Measurements from ENCODE around the gene SFMBT2.

Gene SFMBT2

DNA sequence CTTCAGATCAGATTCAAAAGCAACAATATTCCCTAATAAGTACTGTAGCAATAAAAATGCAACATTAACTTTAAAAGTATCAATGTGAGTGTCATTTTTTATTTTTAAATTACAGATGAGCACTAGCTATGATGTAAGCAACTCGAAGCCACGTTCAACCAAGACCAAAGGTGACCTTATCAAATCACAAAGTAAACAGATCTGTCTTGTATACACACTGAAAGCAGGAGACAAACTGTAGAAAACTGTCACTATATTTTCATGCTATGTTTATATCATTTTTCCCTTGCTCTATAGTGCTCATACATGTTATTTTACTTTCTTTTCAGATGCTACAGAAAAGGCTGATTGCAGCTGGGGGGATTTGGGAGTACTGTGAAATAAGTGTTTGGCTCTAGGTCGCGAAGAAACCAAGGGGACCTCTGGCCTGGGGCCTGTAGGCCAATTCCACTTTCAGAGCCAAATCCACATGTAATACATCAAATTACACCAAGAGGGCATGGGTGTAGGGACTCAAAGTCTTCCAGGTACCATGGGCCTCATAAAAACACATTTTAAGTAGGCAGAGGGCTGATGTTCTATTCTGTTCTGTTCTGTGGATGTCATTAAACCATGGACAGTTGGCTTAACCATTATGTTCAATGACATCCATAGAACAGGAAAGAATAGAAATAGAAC is 245.2 kb downstream of the SFMBT2 start:
- H3K9me3 ChIP-seq (ENCODE audit: control insufficient read depth, low read depth, low read length) = no peaks in the 10 kb centered on the region
- H3K27ac ChIP-seq (ENCODE audit: low read length) = no peak overlapping the region
- H3K36me3 ChIP-seq (ENCODE audit: control insufficient read depth, low read depth, low read length) = no peaks in the 10 kb centered on the region
- no peak overlapping the region for H3K9ac ChIP-seq (ENCODE audit: low read length)
- no peaks in the 10 kb centered on the region for H3K4me1 ChIP-seq (ENCODE audit: control insufficient read depth, low read depth, low read length)
- no peak overlapping the region for H3K4me3 ChIP-seq (ENCODE audit: low read length)
- no peaks in the 10 kb centered on the region for H3K27me3 ChIP-seq (ENCODE audit: control insufficient read depth, insufficient read depth, low read length)

GRCh38 chr10:7164955-7165354 is 245.9 kb downstream of the SFMBT2 start:
- no peak overlapping the region for H3K9ac ChIP-seq (ENCODE audit: low read length)
- no peak overlapping the region for H3K4me3 ChIP-seq (ENCODE audit: low read length)
- no peaks in the 10 kb centered on the region for H3K4me1 ChIP-seq (ENCODE audit: control insufficient read depth, low read depth, low read length)
- no peaks in the 10 kb centered on the region for H3K27me3 ChIP-seq (ENCODE audit: control insufficient read depth, insufficient read depth, low read length)
- H3K36me3 ChIP-seq (ENCODE audit: control insufficient read depth, low read depth, low read length) = no peaks in the 10 kb centered on the region
- H3K27ac ChIP-seq (ENCODE audit: low read length) = no peak overlapping the region
- H3K9me3 ChIP-seq (ENCODE audit: control insufficient read depth, low read depth, low read length) = no peaks in the 10 kb centered on the region

- Histone ChIP-seq H3K27ac (ENCODE audit: low read length) (no peak overlapping the region), H3K4me3 (ENCODE audit: low read length) (no peak overlapping the region), H3K36me3 (ENCODE audit: control insufficient read depth, low read depth, low read length) (no peaks in the 10 kb centered on the region)
Observed at GRCh38 chr10:7162331-7162730, 248.5 kb downstream of the SFMBT2 start.

DNA sequence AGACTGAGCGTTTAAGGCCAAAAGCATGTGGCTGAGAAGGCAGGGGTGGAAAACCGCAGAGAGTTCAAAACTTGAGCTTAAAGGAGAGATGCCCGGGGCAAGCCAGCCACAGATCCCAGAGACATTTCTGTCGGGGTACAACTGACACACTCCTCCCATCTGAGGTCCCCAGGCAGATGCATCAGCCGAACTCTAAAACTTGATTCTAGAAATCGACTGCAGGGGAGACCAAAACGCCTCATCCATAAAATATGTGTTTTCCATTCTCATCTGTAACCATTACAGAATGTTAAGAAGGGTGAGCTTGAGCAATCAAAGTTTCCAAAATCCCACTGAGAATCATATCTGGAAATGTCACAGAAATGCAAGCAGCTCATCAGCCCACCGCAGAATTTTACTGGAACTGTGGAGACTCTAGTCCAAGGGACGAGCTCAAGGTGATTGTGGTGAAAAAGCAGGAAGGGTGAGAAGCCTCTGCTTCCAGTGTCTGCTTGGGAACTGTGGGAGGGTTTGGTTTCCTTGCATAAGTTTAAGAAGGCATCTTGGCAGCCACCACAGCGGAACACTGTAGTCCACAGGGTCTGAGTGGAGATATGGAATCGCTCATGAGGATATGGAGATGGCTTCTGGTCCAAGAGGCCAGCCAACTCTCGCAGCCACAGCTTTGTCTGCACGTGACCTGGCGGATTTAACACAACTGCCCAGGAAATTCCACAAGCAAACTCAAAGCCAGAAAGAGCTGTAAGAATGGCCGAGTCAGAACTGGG is 249.2 kb downstream of the SFMBT2 start:
- no peaks in the 10 kb centered on the region for H3K36me3 ChIP-seq (ENCODE audit: control insufficient read depth, low read depth, low read length)
- H3K9me3 ChIP-seq (ENCODE audit: control insufficient read depth, low read depth, low read length) = no peaks in the 10 kb centered on the region
- H3K27me3 ChIP-seq (ENCODE audit: control insufficient read depth, insufficient read depth, low read length) = no peaks in the 10 kb centered on the region
- H3K4me3 ChIP-seq (ENCODE audit: low read length) = no peak overlapping the region
- H3K4me1 ChIP-seq (ENCODE audit: control insufficient read depth, low read depth, low read length) = no peaks in the 10 kb centered on the region
- no peak overlapping the region for H3K27ac ChIP-seq (ENCODE audit: low read length)
- no peak overlapping the region for H3K9ac ChIP-seq (ENCODE audit: low read length)

More at GRCh38 chr10:7162331-7162730, 248.5 kb downstream of the SFMBT2 start:
- no peak overlapping the region for H3K9ac ChIP-seq (ENCODE audit: low read length)
- H3K4me1 ChIP-seq (ENCODE audit: control insufficient read depth, low read depth, low read length) = no peaks in the 10 kb centered on the region
- H3K27me3 ChIP-seq (ENCODE audit: control insufficient read depth, insufficient read depth, low read length) = no peaks in the 10 kb centered on the region
- no peaks in the 10 kb centered on the region for H3K9me3 ChIP-seq (ENCODE audit: control insufficient read depth, low read depth, low read length)

DNA sequence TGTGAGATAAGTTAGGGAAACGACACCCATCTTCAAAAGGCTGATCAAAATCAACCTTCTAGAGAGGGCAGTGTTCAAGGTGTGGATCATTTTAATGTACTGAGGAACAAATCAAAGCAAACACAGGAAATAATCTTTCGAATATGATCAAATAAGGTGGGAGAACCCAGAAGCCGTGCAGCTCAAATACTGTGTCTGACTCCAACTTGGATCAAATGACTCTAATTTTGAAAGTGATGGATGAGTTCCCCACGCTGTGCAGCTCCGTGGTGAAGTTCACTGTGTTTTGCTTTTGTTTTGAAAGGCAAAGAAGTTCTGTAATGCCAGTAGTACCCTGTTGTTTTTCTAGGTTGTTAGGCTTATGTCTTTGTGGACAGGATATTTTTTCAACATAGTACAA is 250.9 kb downstream of the SFMBT2 start:
- no peak overlapping the region for H3K4me3 ChIP-seq (ENCODE audit: low read length)
- no peak overlapping the region for H3K27ac ChIP-seq (ENCODE audit: low read length)
- H3K9ac ChIP-seq (ENCODE audit: low read length) = no peak overlapping the region
- no peaks in the 10 kb centered on the region for H3K27me3 ChIP-seq (ENCODE audit: control insufficient read depth, insufficient read depth, low read length)
- no peaks in the 10 kb centered on the region for H3K4me1 ChIP-seq (ENCODE audit: control insufficient read depth, low read depth, low read length)
- H3K9me3 ChIP-seq (ENCODE audit: control insufficient read depth, low read depth, low read length) = no peaks in the 10 kb centered on the region
- H3K36me3 ChIP-seq (ENCODE audit: control insufficient read depth, low read depth, low read length) = no peaks in the 10 kb centered on the region

DNA sequence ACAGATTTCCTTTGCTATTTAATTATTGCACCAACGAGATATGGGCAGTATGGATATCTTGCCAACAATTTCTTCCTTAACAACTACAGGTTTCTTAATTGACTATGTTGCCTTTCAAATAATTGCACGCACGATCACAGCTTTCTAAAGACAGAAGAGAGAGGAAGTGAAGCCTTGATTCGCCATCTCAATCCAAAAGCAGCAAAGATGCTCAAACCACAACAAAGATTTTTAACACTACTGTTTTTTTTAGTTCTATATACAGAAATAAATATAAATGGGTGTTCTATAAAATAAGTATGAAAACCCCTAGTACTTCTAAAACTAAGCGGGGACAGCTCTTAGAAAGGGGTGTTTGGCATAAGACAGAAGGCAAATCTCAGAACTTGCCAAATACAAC is 251.3 kb downstream of the SFMBT2 start:
- Histone ChIP-seq H3K36me3 (ENCODE audit: control insufficient read depth, low read depth, low read length) (no peaks in the 10 kb centered on the region), H3K9me3 (ENCODE audit: control insufficient read depth, low read depth, low read length) (no peaks in the 10 kb centered on the region), H3K9ac (ENCODE audit: low read length) (no peak overlapping the region), H3K27me3 (ENCODE audit: control insufficient read depth, insufficient read depth, low read length) (no peaks in the 10 kb centered on the region), H3K27ac (ENCODE audit: low read length) (no peak overlapping the region), H3K4me3 (ENCODE audit: low read length) (no peak overlapping the region), H3K4me1 (ENCODE audit: control insufficient read depth, low read depth, low read length) (no peaks in the 10 kb centered on the region)

- Histone ChIP-seq H3K4me3 (ENCODE audit: low read length) (no peak overlapping the region), H3K27me3 (ENCODE audit: control insufficient read depth, insufficient read depth, low read length) (no peaks in the 10 kb centered on the region), H3K36me3 (ENCODE audit: control insufficient read depth, low read depth, low read length) (no peaks in the 10 kb centered on the region), H3K9ac (ENCODE audit: low read length) (no peak overlapping the region), H3K27ac (ENCODE audit: low read length) (no peak overlapping the region), H3K4me1 (ENCODE audit: control insufficient read depth, low read depth, low read length) (no peaks in the 10 kb centered on the region), H3K9me3 (ENCODE audit: control insufficient read depth, low read depth, low read length) (no peaks in the 10 kb centered on the region)
Observed at GRCh38 chr10:7157091-7157490, 253.7 kb downstream of the SFMBT2 start.

DNA sequence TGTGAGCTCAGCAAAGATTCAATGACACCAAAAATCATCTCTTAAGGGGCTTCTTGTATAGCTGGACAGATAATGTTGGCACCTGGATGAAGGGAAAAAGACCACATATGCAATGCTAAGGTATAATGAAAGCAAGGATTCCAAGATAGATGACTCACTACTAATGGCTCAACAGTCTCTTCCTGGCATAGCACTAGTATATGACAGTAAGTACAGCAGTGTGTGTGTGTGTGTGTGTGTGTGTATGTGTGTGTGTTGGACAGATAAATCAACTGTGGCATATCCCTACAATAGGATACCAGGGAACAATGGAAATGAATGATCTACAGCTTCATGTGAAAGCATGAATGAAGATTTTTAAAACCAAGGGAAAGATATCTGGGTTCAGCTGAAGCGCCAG is 257.1 kb downstream of the SFMBT2 start:
- Histone ChIP-seq H3K27me3 (ENCODE audit: control insufficient read depth, insufficient read depth, low read length) (no peaks in the 10 kb centered on the region), H3K4me1 (ENCODE audit: control insufficient read depth, low read depth, low read length) (no peaks in the 10 kb centered on the region), H3K9ac (ENCODE audit: low read length) (no peak overlapping the region), H3K27ac (ENCODE audit: low read length) (no peak overlapping the region), H3K36me3 (ENCODE audit: control insufficient read depth, low read depth, low read length) (no peaks in the 10 kb centered on the region), H3K4me3 (ENCODE audit: low read length) (no peak overlapping the region), H3K9me3 (ENCODE audit: control insufficient read depth, low read depth, low read length) (no peaks in the 10 kb centered on the region)

- H3K4me1 ChIP-seq (ENCODE audit: control insufficient read depth, low read depth, low read length) = no peaks in the 10 kb centered on the region
- H3K27me3 ChIP-seq (ENCODE audit: control insufficient read depth, insufficient read depth, low read length) = no peaks in the 10 kb centered on the region
- no peaks in the 10 kb centered on the region for H3K36me3 ChIP-seq (ENCODE audit: control insufficient read depth, low read depth, low read length)
- no peak overlapping the region for H3K27ac ChIP-seq (ENCODE audit: low read length)
- no peaks in the 10 kb centered on the region for H3K9me3 ChIP-seq (ENCODE audit: control insufficient read depth, low read depth, low read length)
- H3K9ac ChIP-seq (ENCODE audit: low read length) = no peak overlapping the region
- no peak overlapping the region for H3K4me3 ChIP-seq (ENCODE audit: low read length)
Observed at GRCh38 chr10:7152982-7153381, 257.9 kb downstream of the SFMBT2 start.

GRCh38 chr10:7152341-7152740 is 258.5 kb downstream of the SFMBT2 start:
- no peak overlapping the region for H3K4me3 ChIP-seq (ENCODE audit: low read length)
- no peak overlapping the region for H3K27ac ChIP-seq (ENCODE audit: low read length)

GRCh38 chr10:7151538-7151937 is 259.3 kb downstream of the SFMBT2 start:
- H3K4me1 ChIP-seq (ENCODE audit: control insufficient read depth, low read depth, low read length) = no peaks in the 10 kb centered on the region
- no peak overlapping the region for H3K9ac ChIP-seq (ENCODE audit: low read length)
- no peak overlapping the region for H3K27ac ChIP-seq (ENCODE audit: low read length)
- H3K9me3 ChIP-seq (ENCODE audit: control insufficient read depth, low read depth, low read length) = no peaks in the 10 kb centered on the region
- no peaks in the 10 kb centered on the region for H3K27me3 ChIP-seq (ENCODE audit: control insufficient read depth, insufficient read depth, low read length)
- H3K4me3 ChIP-seq (ENCODE audit: low read length) = no peak overlapping the region
- H3K36me3 ChIP-seq (ENCODE audit: control insufficient read depth, low read depth, low read length) = no peaks in the 10 kb centered on the region

More at GRCh38 chr10:7152341-7152740, 258.5 kb downstream of the SFMBT2 start:
- Histone ChIP-seq H3K9ac (ENCODE audit: low read length) (no peak overlapping the region), H3K9me3 (ENCODE audit: control insufficient read depth, low read depth, low read length) (no peaks in the 10 kb centered on the region), H3K4me1 (ENCODE audit: control insufficient read depth, low read depth, low read length) (no peaks in the 10 kb centered on the region), H3K36me3 (ENCODE audit: control insufficient read depth, low read depth, low read length) (no peaks in the 10 kb centered on the region), H3K27me3 (ENCODE audit: control insufficient read depth, insufficient read depth, low read length) (no peaks in the 10 kb centered on the region)

DNA sequence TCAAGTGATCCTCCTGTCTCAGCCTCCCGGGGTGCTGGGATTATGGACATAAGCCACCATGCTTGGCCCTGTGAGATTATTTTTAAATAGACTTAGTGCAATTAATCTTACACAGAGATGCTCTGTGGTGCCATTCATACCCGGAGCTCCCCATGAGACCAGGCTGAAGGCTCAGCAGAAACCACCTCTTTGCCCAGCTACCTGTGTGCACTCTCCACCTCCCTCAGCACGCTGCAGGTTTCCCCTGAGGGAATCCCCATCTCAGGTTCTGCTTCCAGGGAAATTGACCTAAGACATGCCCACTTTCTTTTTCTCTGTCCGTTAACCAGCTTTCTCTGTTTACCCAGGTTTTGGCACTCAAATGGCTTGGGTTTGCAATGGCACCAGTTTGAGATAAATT is 260.5 kb downstream of the SFMBT2 start:
- Histone ChIP-seq H3K9ac (ENCODE audit: low read length) (no peak overlapping the region), H3K9me3 (ENCODE audit: control insufficient read depth, low read depth, low read length) (no peaks in the 10 kb centered on the region)

More for the DNA sequence above, 260.5 kb downstream of the SFMBT2 start:
- Histone ChIP-seq H3K27ac (ENCODE audit: low read length) (no peak overlapping the region), H3K27me3 (ENCODE audit: control insufficient read depth, insufficient read depth, low read length) (no peaks in the 10 kb centered on the region), H3K4me3 (ENCODE audit: low read length) (no peak overlapping the region), H3K4me1 (ENCODE audit: control insufficient read depth, low read depth, low read length) (no peaks in the 10 kb centered on the region), H3K36me3 (ENCODE audit: control insufficient read depth, low read depth, low read length) (no peaks in the 10 kb centered on the region)
